NCI-H345 treated with DMSO at 0.1 percent for 48 hours (cell line): ENCODE measurements around the gene GRAPL.
"Not testable (repeated sequence)": the region's sequence is repeated elsewhere in the genome, so short reads cannot be mapped to it uniquely, and the experiment has no call there.

ENCODE experiments used
- DNase-seq: peaks from one replicate; lab custom pipeline; 2025; ENCODE audit not compliant: unreplicated experiment; lab: John Stamatoyannopoulos, UW

Gene GRAPL

DNA sequence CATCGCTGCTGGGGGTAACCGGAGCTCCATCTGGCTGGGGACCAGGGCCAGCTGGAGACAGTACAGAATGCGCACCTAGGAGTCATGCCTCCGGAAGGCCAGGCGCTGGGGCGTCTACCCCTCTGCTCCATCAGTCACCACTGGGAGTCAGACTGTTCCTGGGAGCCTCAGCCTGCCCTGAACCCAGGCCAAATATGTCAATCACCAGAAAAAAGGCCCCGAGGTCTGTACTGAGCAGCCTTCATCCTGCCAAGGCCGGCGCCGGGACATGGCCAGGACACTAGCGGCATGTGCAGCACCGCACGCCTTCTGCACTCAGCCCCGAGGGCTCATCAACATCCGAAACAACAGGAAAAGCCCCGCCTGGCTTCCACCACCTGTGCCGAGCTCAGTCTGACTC lies 8.7 kb downstream of the GRAPL start:
- not testable (repeated sequence) for DNase-seq

DNA sequence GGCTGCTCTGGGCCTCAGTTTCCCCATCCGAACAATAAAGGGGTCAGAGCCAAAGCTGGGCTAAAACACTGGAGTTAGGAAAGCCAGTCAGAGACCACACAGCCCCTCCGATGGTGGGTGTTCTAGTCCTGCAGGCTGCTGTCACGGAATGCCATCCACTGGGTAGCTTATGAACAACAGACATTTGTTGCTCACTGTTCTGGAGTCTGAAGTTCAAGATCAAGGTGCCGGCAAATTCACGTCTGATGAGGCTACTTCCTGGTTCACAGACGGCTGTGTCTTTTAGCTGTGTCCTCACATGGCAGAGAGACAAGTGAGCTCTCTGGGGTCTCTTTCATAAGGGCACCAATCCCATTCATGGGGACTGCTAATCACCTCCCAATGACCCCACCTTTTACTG lies 9.2 kb downstream of the GRAPL start:
- DNase-seq = not testable (repeated sequence)

DNA sequence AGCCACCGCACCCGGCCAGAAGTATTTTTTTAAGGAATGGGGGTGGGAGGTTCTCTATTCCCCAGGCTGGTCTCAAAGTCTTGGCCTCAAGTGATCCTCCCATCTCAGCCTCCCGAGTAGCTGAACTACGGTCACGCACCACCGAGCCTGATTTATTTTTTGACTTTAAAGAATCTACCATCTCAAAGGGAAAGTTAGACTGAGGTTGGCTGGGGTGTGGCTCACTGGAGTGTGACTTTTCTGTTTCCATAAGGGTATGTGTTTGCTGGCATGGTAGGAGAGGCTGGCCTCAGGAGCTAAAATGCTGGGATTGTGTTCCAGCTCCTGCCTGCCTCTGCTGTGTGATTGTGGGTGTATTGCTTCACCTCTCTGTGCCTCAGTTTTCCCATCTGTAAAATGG lies 10.6 kb downstream of the GRAPL start:
- not testable (repeated sequence) for DNase-seq

DNA sequence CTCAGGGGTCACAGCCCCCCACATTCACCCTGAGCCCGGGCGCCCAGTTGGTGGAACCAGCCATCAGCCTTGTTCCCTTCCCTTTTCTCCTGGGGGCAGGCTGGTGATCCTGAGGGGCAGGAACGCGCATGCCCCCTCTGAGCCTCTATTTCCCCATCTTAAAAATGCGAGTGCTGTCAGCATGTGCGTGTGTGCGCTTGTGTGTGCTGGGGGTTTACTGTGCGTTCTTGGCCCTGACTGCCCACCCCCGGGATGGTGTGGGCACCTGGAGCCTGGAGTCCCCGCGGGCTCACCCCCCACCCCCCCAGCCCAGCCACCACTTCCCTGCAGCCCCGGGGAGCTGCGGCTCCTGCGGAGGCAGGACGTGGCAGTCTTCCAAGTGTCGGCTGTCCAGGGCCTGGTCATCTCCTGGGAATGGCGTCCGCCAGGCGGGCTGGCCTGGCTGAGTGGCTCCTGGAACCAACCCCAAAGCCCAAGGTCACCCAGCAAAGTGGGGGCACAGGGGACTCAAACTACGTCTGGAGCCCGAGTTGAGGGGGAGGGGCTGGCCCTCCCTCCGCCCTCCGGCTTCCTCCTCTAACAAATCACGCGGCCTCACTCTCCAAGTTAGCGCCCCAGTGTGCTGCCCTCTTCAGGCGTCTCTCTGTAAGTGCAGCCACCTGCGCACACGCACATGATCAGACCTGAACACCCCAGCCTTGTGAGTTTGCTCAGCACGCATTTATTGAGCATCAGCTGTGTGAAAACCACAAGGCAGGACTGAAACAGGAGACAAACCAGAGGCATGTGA lies 14.2 kb downstream of the GRAPL start:
- not testable (repeated sequence) for DNase-seq

GRCh38 chr17:19142419-19142818 lies 15.0 kb downstream of the GRAPL start:
- DNase-seq = not testable (repeated sequence)

DNA sequence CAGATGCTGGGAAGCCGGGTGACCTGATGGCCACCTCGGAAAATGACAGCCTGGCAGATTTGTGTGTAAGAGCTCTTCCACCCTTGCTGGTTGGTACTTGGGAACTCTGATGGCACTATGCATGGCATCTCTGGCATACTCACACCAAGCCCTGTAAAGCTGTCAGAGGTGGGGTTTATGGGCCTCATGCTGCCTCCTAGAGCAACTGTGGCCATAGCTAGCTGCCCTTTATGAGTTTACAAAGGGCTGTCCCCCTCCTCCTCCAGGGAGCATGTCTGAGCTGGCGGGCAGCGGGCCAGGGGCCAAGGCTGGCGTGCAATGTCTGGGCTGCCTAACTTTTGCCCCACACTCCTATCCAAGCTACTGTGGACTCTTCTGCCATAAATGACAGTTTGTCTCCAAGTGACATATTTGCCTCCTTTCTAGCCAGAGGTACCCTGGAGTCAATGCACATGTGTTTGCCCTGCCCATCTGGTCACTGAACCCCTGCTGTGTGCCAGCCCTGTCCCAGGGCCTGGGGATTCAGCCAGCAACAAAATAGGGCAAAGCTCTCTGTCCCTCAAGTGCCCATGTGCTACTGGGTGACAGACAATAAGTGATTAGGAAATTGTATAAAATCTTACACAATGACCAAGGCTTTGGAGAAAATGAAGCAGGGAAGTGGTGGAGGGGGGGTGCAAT lies 15.8 kb downstream of the GRAPL start:
- DNase-seq = not testable (repeated sequence)

- not testable (repeated sequence) for DNase-seq
These were observed 17.0 kb downstream of the GRAPL start for GRCh38 chr17:19144373-19144772.

- DNase-seq = not testable (repeated sequence)
These were observed 18.1 kb downstream of the GRAPL start for GRCh38 chr17:19145471-19145870.

DNA sequence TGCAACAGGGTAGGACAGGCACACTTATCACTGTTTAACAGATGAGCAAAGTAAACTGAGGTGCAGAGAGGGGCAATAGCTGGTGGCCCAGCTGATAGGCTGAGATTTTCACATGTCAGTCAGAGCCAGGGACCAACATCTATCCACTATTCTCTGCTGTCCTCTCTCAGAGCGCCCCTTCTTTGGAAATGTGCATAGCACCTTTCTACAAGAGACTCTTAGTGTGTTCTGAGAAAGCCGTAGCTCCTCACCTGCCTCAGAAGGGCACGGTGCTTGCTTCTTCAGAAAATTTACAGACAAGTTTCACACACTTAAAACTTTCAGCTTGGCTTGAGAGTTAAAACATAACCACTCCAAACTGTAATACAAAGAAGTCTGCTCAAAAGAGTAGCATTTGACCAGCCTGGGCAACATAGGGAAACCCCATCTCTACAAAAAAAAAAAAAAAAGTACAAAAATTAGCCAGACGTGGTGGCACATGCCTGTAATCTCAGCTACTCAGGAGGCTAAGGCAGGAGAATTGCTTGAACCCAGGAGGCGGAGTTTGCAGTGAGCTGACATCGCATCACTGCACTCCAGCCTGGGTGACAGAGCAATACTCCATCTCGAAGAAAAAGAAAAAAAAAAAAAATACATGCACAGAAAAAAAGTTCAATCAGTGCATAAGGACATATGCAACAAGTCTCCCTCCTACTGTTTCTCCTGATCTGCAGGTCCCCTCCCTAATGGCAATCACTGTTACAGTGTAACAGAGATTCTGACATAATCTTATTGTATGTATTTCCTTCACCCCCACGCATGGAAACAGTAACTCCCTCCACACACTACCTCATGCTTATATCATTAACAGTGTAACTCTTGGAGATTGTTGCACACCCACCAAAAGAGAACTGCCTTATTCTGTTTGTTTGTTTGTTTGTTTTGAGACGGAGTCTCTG lies 23.6 kb downstream of the GRAPL start:
- not testable (repeated sequence) for DNase-seq

DNA sequence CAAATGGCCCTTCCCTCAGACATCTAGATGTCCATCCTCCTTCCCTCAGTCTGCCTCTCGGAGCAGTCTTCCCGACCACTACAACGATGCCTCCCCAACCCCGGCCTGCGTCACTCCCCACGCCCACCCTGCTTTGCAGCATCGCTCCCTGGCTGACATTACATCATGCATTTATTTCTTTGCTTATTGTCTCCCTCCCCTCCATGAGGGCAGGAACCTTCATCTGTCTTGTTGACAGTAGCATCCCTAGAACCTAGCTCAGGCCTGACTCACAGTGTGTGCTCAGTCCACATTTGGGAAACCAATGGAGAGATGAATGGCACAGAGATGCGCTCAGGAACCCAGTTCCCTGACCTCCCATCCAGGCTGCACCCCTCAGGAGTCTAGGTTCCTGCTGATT lies 30.2 kb downstream of the GRAPL start:
- not testable (repeated sequence) for DNase-seq

DNA sequence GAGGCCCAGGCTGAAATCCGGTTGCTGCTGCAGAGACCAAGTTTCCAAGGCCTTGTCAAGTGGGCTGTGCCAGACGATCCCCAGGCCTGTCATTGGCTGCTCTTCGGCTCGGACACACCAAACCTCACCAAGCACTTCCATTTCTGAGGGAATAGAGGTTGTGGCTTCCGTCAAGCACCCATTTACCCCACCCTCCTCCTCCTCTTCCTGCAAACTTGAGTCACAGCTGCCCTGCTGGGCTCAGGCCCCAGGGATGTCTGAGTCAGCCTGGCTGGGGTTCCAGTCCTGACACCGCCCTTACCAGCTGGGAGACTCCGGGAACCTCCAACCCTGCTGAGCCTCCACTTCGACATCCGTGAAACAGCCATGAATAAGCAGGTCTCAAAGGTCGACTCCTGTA lies 31.1 kb downstream of the GRAPL start:
- not testable (repeated sequence) for DNase-seq

GRCh38 chr17:19158938-19159337 lies 31.5 kb downstream of the GRAPL start:
- not testable (repeated sequence) for DNase-seq

DNA sequence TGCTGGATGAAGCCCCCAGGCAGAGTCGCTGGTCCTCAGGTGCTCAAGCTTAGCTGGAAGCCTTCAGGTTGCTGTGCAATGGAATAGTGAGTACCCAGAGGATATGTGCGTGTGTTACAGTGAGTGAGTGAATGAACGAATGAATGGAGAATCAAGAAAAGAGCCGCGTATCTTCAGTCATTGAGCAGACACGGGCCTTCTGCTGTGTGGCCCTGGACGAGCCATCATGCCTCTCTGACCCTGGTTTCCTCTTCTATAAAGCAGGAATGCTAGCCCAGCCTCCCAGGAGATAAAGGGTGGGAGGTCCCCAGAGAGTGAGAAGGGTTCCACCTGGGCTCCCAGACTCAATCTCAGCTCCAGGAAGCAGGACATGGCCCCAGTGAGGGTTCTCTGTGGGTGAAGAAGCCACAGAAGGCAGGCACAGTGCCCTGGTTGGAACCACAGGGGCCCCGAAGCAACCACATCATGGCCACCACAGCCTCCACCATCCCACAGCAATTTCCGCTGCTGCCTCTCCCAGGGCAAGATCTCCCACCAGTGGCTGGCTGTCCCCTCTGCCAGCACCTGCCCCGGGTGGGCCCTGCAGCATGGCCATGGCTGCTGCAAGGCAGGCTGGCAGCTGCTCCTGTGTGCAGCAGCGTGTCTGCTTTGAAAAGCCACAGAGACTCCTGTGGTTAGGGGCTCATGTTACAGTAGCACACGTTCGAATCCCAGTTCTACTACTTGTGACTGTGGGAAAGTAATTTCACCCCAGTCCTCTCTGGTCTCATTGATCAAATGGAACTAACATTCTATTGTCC lies 34.1 kb downstream of the GRAPL start:
- DNase-seq = not testable (repeated sequence)

- DNase-seq = not testable (repeated sequence)
These were observed 35.2 kb downstream of the GRAPL start for GRCh38 chr17:19162384-19163216.

DNA sequence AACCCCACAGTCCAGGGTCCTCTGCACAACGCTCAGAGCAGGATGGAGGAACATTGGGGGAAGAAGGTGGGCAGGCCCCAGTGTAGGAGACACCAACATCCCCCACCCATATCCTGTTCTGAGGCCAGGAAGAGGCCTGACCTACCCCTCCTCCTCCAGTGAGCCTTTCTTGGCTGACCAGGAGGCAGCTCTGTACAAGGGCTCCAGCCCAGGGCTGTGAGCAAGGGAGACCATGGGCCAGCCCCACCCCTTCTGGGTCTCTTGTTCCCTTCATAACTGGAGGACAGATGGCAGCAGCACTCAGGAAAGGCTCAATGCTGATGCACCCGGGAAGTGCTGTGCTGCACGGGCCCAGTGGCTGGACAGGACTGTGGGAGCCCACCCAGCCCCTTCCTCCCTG lies 47.0 kb downstream of the GRAPL start:
- not testable (repeated sequence) for DNase-seq

- DNase-seq = not testable (repeated sequence)
These were observed 48.0 kb downstream of the GRAPL start for GRCh38 chr17:19175410-19175809.

DNA sequence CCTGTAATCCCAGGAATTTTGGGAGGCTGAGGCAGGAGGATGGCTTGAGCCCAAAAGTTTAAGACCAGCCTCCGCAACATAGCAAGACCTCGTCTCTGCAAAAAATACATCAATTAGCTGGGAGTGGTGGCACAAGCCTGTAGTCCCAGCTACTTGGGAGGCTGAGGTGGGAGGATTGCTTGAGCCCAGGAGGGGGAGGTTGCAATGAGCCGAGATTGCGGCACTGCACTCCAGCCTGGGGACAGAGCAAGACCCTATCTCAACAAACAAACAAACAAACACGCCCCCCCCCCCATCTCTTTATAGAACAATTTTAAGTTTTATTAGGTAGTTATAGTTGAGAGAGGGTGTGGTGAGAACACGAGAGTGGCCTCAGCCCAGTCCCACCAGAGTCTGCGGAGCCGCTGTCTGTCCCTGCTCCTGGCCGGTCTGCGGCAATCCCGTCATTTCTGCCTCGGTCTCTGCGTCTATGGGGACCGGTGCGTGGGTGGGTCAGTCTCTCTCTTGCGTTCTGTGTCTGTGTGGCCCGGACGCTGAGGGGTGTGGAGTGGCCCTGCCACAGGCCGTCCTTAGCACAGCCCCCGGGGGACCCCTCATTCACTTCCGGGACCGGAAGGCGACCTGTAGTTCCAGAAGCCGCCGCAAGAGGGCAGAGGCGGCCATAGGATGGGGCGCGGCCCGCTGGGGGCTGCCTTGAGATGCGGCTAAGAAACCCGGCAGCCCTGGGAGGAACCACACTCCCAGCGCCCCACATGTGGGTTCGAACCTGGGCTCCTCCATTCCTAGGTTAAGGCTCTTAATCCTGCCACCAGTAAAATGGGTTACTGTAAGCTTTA lies 53.9 kb downstream of the GRAPL start:
- not testable (repeated sequence) for DNase-seq
